Panc1 (cell line): ENCODE results near the gene CA9.
"Not testable (repeated sequence)": the region's sequence is repeated elsewhere in the genome, so short reads cannot be mapped to it uniquely, and the experiment has no call there.

Experiments used
- SIN3A ChIP-seq: IDR thresholded peaks from 2 replicates; pipeline ENCODE4 v1.6.1; 2012; ENCODE audit warnings: low read depth, mild to moderate bottlenecking, low read length, moderate library complexity, borderline replicate concordance; ENCODE audit not compliant: insufficient read depth
- TCF7L2 ChIP-seq: IDR thresholded peaks from 2 replicates; pipeline ENCODE4 v1.6.1; 2011; ENCODE audit warnings: mild to moderate bottlenecking, low read depth, low read length, inconsistent platforms
- TF ChIP-seq, protein P1 (sequence below), 2 experiments: IDR thresholded peaks; 2 replicates each; pipeline ENCODE4 v1.6.1; 2011 to 2012; ENCODE audit warnings: low read depth in 2 of 2, control low read depth in 1 of 2, low read length in 1 of 2, mild to moderate bottlenecking in 1 of 2, moderate library complexity in 1 of 2; ENCODE audit not compliant: insufficient read depth in 1 of 2
- TF ChIP-seq, protein P2 (sequence below): fragments of 450-650 bp; IDR thresholded peaks from 2 replicates; pipeline ENCODE4 v1.5.1; 2017; ENCODE audit warnings: mild to moderate bottlenecking

DNA sequence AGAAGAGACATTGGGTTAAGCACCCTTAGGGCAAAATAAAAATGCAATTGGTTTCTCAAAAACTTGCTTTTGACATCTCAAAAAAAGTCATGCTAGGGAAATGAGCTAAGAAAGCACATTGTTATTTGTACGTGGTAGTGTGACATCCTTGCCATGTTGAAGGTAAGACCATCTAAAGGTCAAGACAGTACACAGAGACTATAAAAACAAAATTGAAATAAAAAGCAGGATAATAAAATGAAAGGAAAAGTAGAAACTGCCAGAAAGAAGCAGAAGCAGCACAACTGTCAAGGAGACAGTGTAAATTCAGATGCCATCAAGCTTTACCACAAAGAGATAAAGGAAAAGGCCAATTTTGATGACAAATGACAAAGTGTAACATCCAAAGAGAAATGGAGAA is 34.5 kb upstream of the CA9 start:
- TF ChIP-seq, protein P1, sequence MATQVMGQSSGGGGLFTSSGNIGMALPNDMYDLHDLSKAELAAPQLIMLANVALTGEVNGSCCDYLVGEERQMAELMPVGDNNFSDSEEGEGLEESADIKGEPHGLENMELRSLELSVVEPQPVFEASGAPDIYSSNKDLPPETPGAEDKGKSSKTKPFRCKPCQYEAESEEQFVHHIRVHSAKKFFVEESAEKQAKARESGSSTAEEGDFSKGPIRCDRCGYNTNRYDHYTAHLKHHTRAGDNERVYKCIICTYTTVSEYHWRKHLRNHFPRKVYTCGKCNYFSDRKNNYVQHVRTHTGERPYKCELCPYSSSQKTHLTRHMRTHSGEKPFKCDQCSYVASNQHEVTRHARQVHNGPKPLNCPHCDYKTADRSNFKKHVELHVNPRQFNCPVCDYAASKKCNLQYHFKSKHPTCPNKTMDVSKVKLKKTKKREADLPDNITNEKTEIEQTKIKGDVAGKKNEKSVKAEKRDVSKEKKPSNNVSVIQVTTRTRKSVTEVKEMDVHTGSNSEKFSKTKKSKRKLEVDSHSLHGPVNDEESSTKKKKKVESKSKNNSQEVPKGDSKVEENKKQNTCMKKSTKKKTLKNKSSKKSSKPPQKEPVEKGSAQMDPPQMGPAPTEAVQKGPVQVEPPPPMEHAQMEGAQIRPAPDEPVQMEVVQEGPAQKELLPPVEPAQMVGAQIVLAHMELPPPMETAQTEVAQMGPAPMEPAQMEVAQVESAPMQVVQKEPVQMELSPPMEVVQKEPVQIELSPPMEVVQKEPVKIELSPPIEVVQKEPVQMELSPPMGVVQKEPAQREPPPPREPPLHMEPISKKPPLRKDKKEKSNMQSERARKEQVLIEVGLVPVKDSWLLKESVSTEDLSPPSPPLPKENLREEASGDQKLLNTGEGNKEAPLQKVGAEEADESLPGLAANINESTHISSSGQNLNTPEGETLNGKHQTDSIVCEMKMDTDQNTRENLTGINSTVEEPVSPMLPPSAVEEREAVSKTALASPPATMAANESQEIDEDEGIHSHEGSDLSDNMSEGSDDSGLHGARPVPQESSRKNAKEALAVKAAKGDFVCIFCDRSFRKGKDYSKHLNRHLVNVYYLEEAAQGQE (IDR thresholded peaks at IDR 0.05; ENCODE audit: insufficient read depth in 1 of 2, low read depth in 2 of 2, low read length in 1 of 2), result not testable (repeated sequence)
- TF ChIP-seq, protein P2, sequence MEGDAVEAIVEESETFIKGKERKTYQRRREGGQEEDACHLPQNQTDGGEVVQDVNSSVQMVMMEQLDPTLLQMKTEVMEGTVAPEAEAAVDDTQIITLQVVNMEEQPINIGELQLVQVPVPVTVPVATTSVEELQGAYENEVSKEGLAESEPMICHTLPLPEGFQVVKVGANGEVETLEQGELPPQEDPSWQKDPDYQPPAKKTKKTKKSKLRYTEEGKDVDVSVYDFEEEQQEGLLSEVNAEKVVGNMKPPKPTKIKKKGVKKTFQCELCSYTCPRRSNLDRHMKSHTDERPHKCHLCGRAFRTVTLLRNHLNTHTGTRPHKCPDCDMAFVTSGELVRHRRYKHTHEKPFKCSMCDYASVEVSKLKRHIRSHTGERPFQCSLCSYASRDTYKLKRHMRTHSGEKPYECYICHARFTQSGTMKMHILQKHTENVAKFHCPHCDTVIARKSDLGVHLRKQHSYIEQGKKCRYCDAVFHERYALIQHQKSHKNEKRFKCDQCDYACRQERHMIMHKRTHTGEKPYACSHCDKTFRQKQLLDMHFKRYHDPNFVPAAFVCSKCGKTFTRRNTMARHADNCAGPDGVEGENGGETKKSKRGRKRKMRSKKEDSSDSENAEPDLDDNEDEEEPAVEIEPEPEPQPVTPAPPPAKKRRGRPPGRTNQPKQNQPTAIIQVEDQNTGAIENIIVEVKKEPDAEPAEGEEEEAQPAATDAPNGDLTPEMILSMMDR, result not testable (repeated sequence)
- not testable (repeated sequence) for TF ChIP-seq SIN3A, TCF7L2
